Measurements from ENCODE around the gene SH3GL3.

DNA sequence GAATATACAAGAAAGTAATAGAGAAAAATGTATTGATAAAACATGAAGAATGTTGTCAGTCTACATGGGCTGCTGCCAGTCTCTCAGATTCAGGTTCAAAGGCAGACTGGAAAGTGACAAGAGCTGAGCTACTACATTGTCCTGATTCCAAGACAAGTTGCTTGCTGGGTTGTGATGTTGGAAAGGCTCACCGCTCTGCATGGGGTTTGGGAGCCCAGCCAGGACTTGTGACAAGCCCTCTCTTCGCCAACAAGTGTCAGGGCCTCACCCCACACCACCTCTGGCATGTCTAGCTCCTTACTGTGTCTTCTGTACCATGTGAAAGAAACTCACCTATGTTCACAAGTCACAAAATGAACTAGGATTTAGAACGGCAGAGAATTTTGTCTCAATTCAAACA is 43.0 kb upstream of the SH3GL3 start:
- TF ChIP-seq MAX (IDR thresholded peaks at IDR 0.05), result no peak
- no peak for TF ChIP-seq RAD21 (conservative IDR thresholded peaks at IDR 0.05 in 1 of 2, IDR thresholded peaks at IDR 0.05 in 1 of 2)
- TF ChIP-seq EP300 (IDR thresholded peaks at IDR 0.05), result no peak
- TF ChIP-seq, protein P1, sequence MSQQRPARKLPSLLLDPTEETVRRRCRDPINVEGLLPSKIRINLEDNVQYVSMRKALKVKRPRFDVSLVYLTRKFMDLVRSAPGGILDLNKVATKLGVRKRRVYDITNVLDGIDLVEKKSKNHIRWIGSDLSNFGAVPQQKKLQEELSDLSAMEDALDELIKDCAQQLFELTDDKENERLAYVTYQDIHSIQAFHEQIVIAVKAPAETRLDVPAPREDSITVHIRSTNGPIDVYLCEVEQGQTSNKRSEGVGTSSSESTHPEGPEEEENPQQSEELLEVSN (IDR thresholded peaks at IDR 0.05; ENCODE audit: borderline replicate concordance, low read depth), result no peak
